ENCODE measurements around the gene RAP1A.

Gene RAP1A

DNA sequence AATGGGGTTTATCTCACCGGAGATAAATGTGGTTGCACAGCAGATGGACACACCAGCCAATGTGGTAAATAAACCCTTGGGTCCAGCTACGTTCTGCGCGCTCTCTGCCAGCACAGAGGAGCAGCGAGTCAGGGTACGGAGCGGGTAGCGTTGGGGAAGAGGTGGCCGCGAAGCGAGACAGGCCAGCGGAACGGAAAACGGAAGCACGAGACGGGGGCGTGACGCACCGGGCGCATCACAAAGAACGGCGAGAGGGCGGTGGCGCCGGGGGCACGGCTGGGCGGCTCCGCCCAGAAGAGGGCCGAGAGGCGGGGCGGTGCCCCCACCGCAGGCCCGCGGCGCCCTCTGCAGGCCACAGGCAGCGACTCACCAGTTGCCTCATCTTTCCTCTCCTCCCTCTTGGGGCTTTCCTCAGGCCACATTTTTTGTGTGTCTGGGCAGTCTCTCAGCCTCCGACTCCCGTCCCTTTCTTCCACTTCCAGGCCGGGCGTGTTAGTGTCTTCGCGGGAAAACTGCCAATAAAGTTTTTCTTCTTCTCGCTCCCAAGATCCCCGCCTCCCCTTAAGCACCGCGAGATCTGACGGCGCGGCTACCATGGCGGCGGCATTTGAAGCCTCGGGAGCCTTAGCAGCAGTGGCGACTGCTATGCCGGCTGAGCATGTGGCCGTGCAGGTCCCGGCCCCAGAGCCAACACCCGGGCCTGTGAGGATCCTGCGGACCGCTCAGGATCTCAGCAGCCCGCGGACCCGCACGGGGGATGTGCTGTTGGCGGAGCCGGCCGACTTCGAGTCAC, 135.9 kb downstream of the RAP1A start, which contains the start of gene DDX20:
TSS of gene DDX20 (plus strand) at position 571 of the 793 bp plus-strand sequence. CDS start at position 595, 24 bp downstream.
- H3K4me1 ChIP-seq = peaks cover 0 to 22% (median 17%) of the 10 kb centered on the region in 4 donors
- no peaks in the 10 kb centered on the region for H3K9me3 ChIP-seq
- no peaks in the 10 kb centered on the region for H3K27me3 ChIP-seq
- peak; percentile 93 to 96 for DNase-seq
- peaks cover 5 to 7% (median 6%) of the 10 kb centered on the region in 3 donors for H3K36me3 ChIP-seq
- H3K4me3 ChIP-seq = peak within 1 kb of the TSS; percentile 86 to 92
- H3K27ac ChIP-seq = peak within 1 kb of the TSS; percentile 93 to 94
- TF ChIP-seq, protein P1, sequence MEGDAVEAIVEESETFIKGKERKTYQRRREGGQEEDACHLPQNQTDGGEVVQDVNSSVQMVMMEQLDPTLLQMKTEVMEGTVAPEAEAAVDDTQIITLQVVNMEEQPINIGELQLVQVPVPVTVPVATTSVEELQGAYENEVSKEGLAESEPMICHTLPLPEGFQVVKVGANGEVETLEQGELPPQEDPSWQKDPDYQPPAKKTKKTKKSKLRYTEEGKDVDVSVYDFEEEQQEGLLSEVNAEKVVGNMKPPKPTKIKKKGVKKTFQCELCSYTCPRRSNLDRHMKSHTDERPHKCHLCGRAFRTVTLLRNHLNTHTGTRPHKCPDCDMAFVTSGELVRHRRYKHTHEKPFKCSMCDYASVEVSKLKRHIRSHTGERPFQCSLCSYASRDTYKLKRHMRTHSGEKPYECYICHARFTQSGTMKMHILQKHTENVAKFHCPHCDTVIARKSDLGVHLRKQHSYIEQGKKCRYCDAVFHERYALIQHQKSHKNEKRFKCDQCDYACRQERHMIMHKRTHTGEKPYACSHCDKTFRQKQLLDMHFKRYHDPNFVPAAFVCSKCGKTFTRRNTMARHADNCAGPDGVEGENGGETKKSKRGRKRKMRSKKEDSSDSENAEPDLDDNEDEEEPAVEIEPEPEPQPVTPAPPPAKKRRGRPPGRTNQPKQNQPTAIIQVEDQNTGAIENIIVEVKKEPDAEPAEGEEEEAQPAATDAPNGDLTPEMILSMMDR (IDR thresholded peaks at IDR 0.05) = peak; percentile 90 to 97
- intact Hi-C loops (cut with DNase I; ENCODE audit: low total_unique reads) = no loop called here

DNA sequence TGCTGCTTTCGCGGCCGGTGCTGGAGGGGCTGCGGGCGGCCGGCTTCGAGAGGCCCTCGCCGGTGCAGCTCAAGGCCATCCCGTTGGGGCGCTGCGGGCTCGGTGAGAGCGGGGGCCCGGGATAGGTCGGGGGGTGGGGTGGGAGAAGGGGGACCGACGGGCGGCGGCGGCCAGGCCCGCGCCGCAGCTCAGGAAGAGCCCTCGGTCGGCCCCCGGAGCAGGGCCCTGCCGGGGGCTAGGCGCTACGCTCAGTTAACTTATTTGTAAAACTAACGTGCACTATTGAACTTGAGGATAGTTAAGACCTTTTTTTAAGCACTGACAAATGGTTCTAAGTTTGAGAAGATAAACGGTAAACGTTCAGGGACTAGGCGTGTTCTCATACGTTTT, 136.5 kb downstream of the RAP1A start:
- Histone ChIP-seq H3K27ac (peak overlapping the region; percentile 93 to 94), H3K9me3 (no peaks in the 10 kb centered on the region), H3K27me3 (no peaks in the 10 kb centered on the region), H3K36me3 (peaks cover 10 to 13% (median 12%) of the 10 kb centered on the region in 3 donors), H3K4me1 (peaks cover 0 to 22% (median 17%) of the 10 kb centered on the region in 4 donors), H3K4me3 (peak overlapping the region; percentile 86 to 92)
- intact Hi-C loops (cut with DNase I; ENCODE audit: low total_unique reads) = no loop called here
- TF ChIP-seq, protein P1 (IDR thresholded peaks at IDR 0.05) = no peak
- DNase-seq = no peak

DNA sequence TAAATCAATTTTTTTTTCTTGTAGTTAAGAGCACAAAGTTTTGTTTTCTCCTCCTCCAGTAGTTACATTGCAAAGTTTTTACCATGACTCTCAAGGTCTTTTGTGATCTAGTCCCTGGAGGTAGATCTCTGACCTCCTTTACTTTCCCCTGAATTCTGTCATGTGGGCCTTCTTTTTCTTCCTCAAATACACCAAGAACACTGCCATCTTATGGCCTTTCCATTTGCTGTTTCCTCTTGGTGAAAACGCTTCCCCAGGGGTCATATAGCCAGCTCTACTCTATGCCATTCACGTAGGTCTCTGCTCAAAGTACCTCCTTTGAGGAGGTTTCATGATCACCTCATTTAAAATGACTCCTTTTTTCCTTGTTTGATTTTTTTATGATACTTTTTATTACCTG, 138.8 kb downstream of the RAP1A start:
- intact Hi-C loops (cut with DNase I; ENCODE audit: low total_unique reads) = no loop called here
- Histone ChIP-seq H3K27me3 (no peaks in the 10 kb centered on the region), H3K4me3 (no peak overlapping the region), H3K4me1 (peaks cover 0 to 22% (median 17%) of the 10 kb centered on the region in 4 donors), H3K36me3 (peaks cover 24 to 30% (median 30%) of the 10 kb centered on the region in 3 donors), H3K9me3 (no peaks in the 10 kb centered on the region), H3K27ac (no peak overlapping the region)
- TF ChIP-seq, protein P1 (IDR thresholded peaks at IDR 0.05) = no peak
- DNase-seq = no peak

DNA sequence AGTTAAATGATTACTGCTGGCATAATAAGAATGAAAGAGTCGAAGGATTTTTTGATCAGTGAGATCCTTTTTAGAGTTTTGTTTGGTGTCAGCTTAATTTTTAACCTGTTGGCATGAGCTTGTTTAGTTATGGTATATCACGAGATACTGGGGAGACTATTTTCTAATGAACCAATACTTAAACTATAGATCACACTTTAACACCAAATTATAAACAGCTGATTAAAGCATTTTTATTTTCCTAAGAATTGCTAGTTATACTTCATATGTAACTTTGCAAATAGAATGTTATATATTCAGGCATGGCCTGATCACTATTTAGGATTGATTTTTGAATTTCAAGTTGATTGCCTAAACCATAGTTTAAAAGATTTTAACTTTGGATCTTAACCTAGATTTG, 142.1 kb downstream of the RAP1A start:
- intact Hi-C loops (cut with DNase I; ENCODE audit: low total_unique reads) = no loop called here
- no peaks in the 10 kb centered on the region for H3K27me3 ChIP-seq
- no peak overlapping the region for H3K27ac ChIP-seq
- TF ChIP-seq, protein P1 (IDR thresholded peaks at IDR 0.05) = no peak
- no peak for DNase-seq
- H3K9me3 ChIP-seq = no peaks in the 10 kb centered on the region
- no peak overlapping the region for H3K4me3 ChIP-seq
- H3K36me3 ChIP-seq = peaks cover 50 to 63% (median 52%) of the 10 kb centered on the region in 3 donors
- peaks cover 0 to 9% (median 6%) of the 10 kb centered on the region in 4 donors for H3K4me1 ChIP-seq

DNA sequence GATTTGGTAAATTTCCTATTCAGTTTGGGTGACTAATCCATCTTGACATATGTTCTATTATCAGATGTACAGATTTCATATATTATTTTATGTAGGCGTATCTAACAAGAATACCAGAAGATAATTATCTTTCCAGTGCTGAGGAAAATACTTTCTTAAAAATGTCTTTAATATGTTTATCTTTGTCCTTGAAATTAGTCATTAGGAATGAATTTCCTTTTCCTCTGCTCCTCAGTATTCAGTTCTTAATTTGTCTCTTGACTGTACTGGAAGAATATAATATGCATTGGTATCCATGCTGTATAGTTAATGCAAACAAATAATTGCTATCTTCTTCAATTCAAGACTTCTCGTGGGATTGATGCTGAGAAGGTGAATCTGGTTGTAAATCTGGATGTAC, 142.7 kb downstream of the RAP1A start:
- peaks cover 56 to 68% (median 58%) of the 10 kb centered on the region in 3 donors for H3K36me3 ChIP-seq
- TF ChIP-seq, protein P1 (IDR thresholded peaks at IDR 0.05) = no peak
- intact Hi-C loops (cut with DNase I; ENCODE audit: low total_unique reads) = no loop called here

More for the DNA sequence above, 142.7 kb downstream of the RAP1A start:
- Histone ChIP-seq H3K4me1 (peaks cover 0 to 3% (median under 1%) of the 10 kb centered on the region in 4 donors), H3K27me3 (no peaks in the 10 kb centered on the region), H3K4me3 (no peak overlapping the region), H3K27ac (no peak overlapping the region), H3K9me3 (no peaks in the 10 kb centered on the region)
- DNase-seq = no peak

Measured in tibial artery (tissue), 4 donors.